Activated T-helper 2 cell treated with anti-CD3 and anti-CD28 coated beads, Interferon-gamma antibody, Interleukin-2, Interleukin-4, amounts not matched to agents 10 μg/mL and 5 μg/mL and 100 μg/mL, durations not matched to agents 14 hours and 24 hours and 36 hours (primary cell): ENCODE results near the gene LTBP1. TPM values are rescaled to one million over a fixed set of nuclear protein-coding genes. Genes with fewer than 3 reads are reported as not detected.

ENCODE experiments used
- DNase-seq: peaks from one replicate; pipeline ENCODE4 v3.0.0; 2021; ENCODE audit warnings: low spot score
- H3K27ac Mint-ChIP-seq: one replicate; pipeline ENCODE4 v1.8.0; 2021; ENCODE audit warnings: mixed read lengths
- H3K27me3 Mint-ChIP-seq: one replicate; pipeline ENCODE4 v1.8.0; 2021; ENCODE audit warnings: low read depth, mixed read lengths
- H3K36me3 Mint-ChIP-seq: one replicate; pipeline ENCODE4 v1.8.0; 2021; ENCODE audit warnings: low read depth, mixed read lengths
- H3K4me1 Mint-ChIP-seq: one replicate; pipeline ENCODE4 v1.8.0; 2021; ENCODE audit warnings: low read depth, mixed read lengths
- H3K4me3 Mint-ChIP-seq: one replicate; pipeline ENCODE4 v1.8.0; 2021; ENCODE audit warnings: low read depth, mild to moderate bottlenecking, moderate library complexity, mixed read lengths
- H3K9me3 Mint-ChIP-seq: one replicate; pipeline ENCODE4 v1.8.0; 2021; ENCODE audit warnings: mixed read lengths
- intact Hi-C: fragments of 100-400 bp; cut with micrococcal nuclease; formaldehyde crosslinking; loops from one replicate; pipeline ENCODE4 v1.15.1; 2023
- total RNA-seq: library from RNA; stranded (reverse); gene quantifications from 2 replicates; pipeline ENCODE4 v1.2.3, GENCODE V29; 2022

Gene LTBP1
- total RNA-seq, 1 donor from 2014 or later, result 0.82 TPM

DNA sequence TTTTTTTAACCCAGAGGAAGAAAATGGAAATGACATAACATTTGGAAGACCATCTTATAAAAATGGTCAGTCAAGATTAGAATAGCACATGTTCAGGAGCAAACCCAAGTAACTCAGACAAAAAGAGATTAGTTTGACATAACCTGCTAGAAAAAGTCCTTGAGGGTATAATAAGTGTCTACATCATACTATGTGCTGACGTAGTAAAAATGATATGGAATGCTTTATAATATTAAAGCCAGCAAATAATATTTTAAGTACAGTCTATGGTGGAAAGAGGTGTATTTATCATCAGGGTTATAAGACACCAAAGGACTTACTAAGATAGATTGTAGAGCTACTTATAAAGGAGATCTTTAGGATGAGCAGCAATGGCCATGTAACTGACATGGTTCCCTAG, 169.0 kb downstream of the LTBP1 start:
- no peak for DNase-seq
- Mint-ChIP-seq H3K36me3 (no peaks in the 10 kb centered on the region), H3K9me3 (no peaks in the 10 kb centered on the region), H3K27ac (no peak overlapping the region), H3K27me3 (peaks cover 15% of the 10 kb centered on the region), H3K4me1 (no peaks in the 10 kb centered on the region), H3K4me3 (no peak overlapping the region)
- intact Hi-C loops, result no loop called here

- no peak for DNase-seq
- H3K9me3 Mint-ChIP-seq, result no peaks in the 10 kb centered on the region
- no peaks in the 10 kb centered on the region for H3K36me3 Mint-ChIP-seq
- H3K27ac Mint-ChIP-seq, result no peak overlapping the region
- intact Hi-C loops, result no loop called here
- H3K27me3 Mint-ChIP-seq, result peaks cover 15% of the 10 kb centered on the region
- no peak overlapping the region for H3K4me3 Mint-ChIP-seq
- H3K4me1 Mint-ChIP-seq, result no peaks in the 10 kb centered on the region
Observed at GRCh38 chr2:33116799-33117198, 170.0 kb downstream of the LTBP1 start.

GRCh38 chr2:33118651-33119050, 171.9 kb downstream of the LTBP1 start:
- H3K4me3 Mint-ChIP-seq, result no peak overlapping the region
- H3K4me1 Mint-ChIP-seq, result no peaks in the 10 kb centered on the region
- H3K27me3 Mint-ChIP-seq, result peaks cover 10% of the 10 kb centered on the region
- DNase-seq, result no peak
- no peak overlapping the region for H3K27ac Mint-ChIP-seq
- no peaks in the 10 kb centered on the region for H3K36me3 Mint-ChIP-seq
- intact Hi-C loops, result no loop called here
- no peaks in the 10 kb centered on the region for H3K9me3 Mint-ChIP-seq

- intact Hi-C loops, result no loop called here
- Mint-ChIP-seq H3K4me1 (peaks cover 4% of the 10 kb centered on the region), H3K27ac (no peak overlapping the region), H3K4me3 (no peak overlapping the region), H3K27me3 (peaks cover 7% of the 10 kb centered on the region), H3K36me3 (no peaks in the 10 kb centered on the region), H3K9me3 (no peaks in the 10 kb centered on the region)
- no peak for DNase-seq
Observed at GRCh38 chr2:33121416-33121815, 174.7 kb downstream of the LTBP1 start.

DNA sequence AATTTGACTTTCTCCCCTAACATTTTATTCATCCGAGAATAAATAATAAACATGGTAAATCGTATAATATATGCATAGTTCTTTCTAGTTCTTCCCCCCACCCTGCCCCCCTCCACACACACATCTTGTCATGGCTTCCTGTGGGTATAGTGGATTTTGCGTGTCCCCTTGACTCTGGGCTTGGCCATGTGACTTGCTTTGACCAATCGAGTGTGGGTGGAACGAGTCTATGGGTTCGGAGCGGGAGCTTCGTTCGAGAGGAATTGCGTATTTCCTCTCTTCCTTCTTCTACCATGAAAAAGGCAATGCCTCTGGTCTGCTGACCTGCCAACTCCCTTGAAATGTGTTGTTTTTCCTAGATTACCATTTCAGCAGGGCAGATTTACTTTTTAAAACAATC, 175.2 kb downstream of the LTBP1 start:
- peaks cover 4% of the 10 kb centered on the region for H3K4me1 Mint-ChIP-seq
- no peak for DNase-seq
- intact Hi-C loops, result no loop called here
- no peaks in the 10 kb centered on the region for H3K9me3 Mint-ChIP-seq
- no peak overlapping the region for H3K4me3 Mint-ChIP-seq
- no peak overlapping the region for H3K27ac Mint-ChIP-seq
- H3K36me3 Mint-ChIP-seq, result no peaks in the 10 kb centered on the region
- peaks cover 5% of the 10 kb centered on the region for H3K27me3 Mint-ChIP-seq

GRCh38 chr2:33122726-33123125, 176.0 kb downstream of the LTBP1 start:
- DNase-seq, result no peak
- intact Hi-C loops, result no loop called here
- Mint-ChIP-seq H3K27me3 (peaks cover 10% of the 10 kb centered on the region), H3K9me3 (no peaks in the 10 kb centered on the region), H3K27ac (no peak overlapping the region), H3K4me3 (no peak overlapping the region), H3K4me1 (peaks cover 4% of the 10 kb centered on the region), H3K36me3 (no peaks in the 10 kb centered on the region)

DNA sequence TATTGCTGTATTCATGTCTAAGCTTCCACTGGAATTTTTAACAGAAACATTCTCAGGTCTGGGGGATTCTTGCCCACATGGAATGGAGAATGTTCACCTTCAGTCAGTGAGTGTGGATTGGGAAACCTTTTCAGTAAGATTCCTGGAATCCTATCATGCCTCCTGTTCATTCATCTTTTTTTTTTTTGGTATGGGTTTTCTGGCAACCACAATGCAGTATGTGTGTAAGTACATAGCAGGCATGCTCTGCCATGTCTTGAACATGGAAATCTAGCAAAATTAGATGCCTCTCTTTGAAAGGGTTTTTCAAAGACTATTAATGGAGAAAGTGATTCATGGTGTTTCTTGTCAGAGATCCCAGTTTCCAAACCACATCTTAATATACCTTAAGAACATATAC, 176.5 kb downstream of the LTBP1 start:
- peaks cover 4% of the 10 kb centered on the region for H3K4me1 Mint-ChIP-seq
- no peak overlapping the region for H3K27ac Mint-ChIP-seq
- H3K36me3 Mint-ChIP-seq, result no peaks in the 10 kb centered on the region
- H3K4me3 Mint-ChIP-seq, result no peak overlapping the region
- no peak for DNase-seq
- intact Hi-C loops, result no loop called here
- peaks cover 12% of the 10 kb centered on the region for H3K27me3 Mint-ChIP-seq
- no peaks in the 10 kb centered on the region for H3K9me3 Mint-ChIP-seq

DNA sequence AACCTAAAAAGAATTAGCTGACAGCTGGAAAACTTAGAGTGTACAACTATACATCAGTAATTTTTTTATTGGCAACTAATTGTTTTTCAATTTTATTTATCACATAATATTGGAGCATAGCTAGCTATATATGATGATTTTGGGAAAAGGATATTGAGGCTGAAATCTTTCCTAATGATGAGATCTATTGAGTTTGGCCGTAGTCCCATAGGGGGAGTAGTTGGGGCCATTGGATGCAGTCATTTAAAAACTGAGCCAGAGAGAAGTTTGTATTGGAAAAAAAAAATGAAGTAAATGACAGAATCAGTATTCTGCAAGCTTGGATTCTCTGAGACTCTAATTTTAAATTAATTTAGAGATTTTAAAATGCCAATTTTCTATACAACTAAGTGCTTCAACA, 179.8 kb downstream of the LTBP1 start:
- no peak overlapping the region for H3K27ac Mint-ChIP-seq

GRCh38 chr2:33126958-33127357, 180.2 kb downstream of the LTBP1 start:
- Mint-ChIP-seq H3K4me3 (no peak overlapping the region), H3K27ac (no peak overlapping the region), H3K9me3 (no peaks in the 10 kb centered on the region), H3K36me3 (no peaks in the 10 kb centered on the region), H3K4me1 (peaks cover 4% of the 10 kb centered on the region), H3K27me3 (peaks cover 21% of the 10 kb centered on the region)
- intact Hi-C loops, result no loop called here
- no peak for DNase-seq

More for the DNA sequence above, 179.8 kb downstream of the LTBP1 start:
- Mint-ChIP-seq H3K4me3 (no peak overlapping the region), H3K36me3 (no peaks in the 10 kb centered on the region), H3K9me3 (no peaks in the 10 kb centered on the region), H3K27me3 (peaks cover 18% of the 10 kb centered on the region), H3K4me1 (peaks cover 4% of the 10 kb centered on the region)
- DNase-seq, result no peak
- intact Hi-C loops, result no loop called here

DNA sequence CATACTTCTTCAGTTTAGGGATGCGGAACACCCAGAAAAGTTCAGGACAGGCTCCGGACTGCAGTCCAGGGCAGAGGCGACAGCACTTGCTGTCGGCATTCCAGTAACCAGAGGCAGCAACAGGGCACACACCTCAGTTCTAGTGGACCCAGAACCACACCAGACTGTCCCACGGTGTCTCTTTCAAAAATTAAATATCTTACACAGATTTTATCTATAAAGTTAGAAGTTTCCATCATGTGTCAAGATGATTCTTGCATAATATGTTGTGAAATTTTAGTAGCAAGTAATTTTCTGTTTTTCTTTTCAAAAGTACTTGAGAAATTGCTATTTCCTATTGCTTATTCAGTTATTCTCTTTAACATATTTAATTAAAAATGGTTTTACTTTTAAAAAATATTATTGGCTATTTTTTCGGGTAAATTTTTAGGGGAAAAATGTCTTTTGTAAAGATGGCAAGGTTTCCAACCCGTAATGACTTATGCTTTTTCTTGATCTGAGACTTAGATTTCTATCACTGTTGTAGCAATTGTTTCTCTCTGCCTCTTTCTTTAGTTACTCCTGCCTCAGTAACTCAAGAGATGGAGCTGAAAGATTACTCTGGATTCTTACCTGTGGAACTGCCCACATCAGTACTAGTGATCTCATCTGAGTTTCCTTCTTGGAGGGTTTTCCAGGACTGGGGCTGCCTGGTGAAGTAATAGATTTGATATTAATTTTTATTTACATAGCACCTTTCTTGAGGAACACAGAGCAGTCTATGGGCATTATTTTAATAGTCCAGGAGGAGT, 182.7 kb downstream of the LTBP1 start:
- DNase-seq, result no peak
- Mint-ChIP-seq H3K4me3 (no peak overlapping the region), H3K36me3 (no peaks in the 10 kb centered on the region), H3K27ac (no peak overlapping the region), H3K4me1 (peaks cover 4% of the 10 kb centered on the region), H3K27me3 (peaks cover 26% of the 10 kb centered on the region), H3K9me3 (no peaks in the 10 kb centered on the region)
- intact Hi-C loops, result no loop called here

DNA sequence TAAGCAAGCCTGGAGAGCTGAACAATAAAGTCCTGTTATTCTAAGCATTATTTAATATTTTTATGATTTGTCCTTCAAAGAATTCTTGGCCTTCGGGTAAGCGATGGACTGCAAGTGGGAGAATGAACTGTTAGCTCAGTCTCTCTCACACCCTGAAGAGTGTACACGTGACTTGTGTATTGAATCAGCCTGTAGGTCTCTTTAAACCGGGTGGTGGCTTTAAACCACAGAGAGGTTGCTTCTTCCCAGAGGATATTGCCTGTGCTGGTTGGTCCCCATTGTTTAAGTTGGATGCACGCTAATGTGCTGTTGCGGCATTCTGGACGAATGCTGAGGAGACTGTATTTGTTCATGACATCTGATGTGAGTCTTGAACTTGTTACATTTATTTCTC, 183.3 kb downstream of the LTBP1 start:
- H3K4me1 Mint-ChIP-seq, result no peaks in the 10 kb centered on the region
- no peak overlapping the region for H3K4me3 Mint-ChIP-seq
- no peaks in the 10 kb centered on the region for H3K36me3 Mint-ChIP-seq
- H3K9me3 Mint-ChIP-seq, result no peaks in the 10 kb centered on the region
- H3K27ac Mint-ChIP-seq, result no peak overlapping the region
- intact Hi-C loops, result no loop called here
- peaks cover 29% of the 10 kb centered on the region for H3K27me3 Mint-ChIP-seq
- DNase-seq, result no peak

DNA sequence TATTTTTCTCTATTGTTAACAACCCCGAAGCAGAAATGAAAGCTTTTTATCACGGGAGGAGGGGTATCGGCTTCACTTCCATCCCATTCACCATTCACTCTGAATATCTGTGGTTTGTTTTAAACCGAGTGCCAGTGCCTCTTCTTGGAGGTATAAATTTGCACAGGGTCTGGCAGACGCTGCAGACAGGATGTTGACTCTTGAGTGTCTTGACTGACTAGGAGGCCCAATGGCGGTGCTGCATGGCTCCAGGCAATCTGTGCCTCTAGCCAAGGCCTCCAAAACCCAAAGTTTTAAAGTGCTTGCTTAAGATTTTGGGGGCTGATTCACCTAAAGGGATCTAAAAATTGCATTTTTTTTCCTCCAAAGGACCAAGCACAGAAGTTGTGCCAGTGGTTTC, 183.8 kb downstream of the LTBP1 start:
- H3K4me3 Mint-ChIP-seq, result no peak overlapping the region
- intact Hi-C loops, result no loop called here
- H3K27me3 Mint-ChIP-seq, result peaks cover 27% of the 10 kb centered on the region
- H3K36me3 Mint-ChIP-seq, result no peaks in the 10 kb centered on the region
- no peaks in the 10 kb centered on the region for H3K4me1 Mint-ChIP-seq
- no peaks in the 10 kb centered on the region for H3K9me3 Mint-ChIP-seq
- DNase-seq, result no peak
- H3K27ac Mint-ChIP-seq, result no peak overlapping the region

- no peak overlapping the region for H3K27ac Mint-ChIP-seq
- H3K27me3 Mint-ChIP-seq, result peaks cover 27% of the 10 kb centered on the region
- no peaks in the 10 kb centered on the region for H3K4me1 Mint-ChIP-seq
- intact Hi-C loops, result no loop called here
- DNase-seq, result no peak
- no peaks in the 10 kb centered on the region for H3K9me3 Mint-ChIP-seq
- no peaks in the 10 kb centered on the region for H3K36me3 Mint-ChIP-seq
- no peak overlapping the region for H3K4me3 Mint-ChIP-seq
Observed at GRCh38 chr2:33131111-33131510, 184.4 kb downstream of the LTBP1 start.

DNA sequence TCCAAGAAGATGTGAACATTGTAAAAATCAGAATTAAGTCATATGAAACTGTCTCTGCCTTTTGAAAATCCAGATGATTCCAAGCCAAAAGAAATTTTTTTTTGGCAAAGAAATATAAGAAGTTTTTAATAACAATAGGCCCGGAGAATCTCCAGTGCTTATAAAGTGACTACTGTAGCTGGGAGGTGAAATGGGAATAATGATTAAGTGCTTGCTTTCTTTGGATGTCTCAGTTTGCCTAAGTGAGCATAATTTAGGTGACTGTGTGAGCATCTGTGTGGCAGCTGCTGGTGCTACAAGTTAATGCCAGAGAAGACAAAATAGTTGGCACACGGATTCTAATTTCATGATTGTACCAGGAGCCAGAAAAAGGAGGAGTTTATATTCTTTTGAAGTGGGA, 185.0 kb downstream of the LTBP1 start:
- DNase-seq, result no peak
- peaks cover 25% of the 10 kb centered on the region for H3K27me3 Mint-ChIP-seq
- H3K4me3 Mint-ChIP-seq, result no peak overlapping the region
- H3K27ac Mint-ChIP-seq, result no peak overlapping the region
- H3K36me3 Mint-ChIP-seq, result no peaks in the 10 kb centered on the region
- intact Hi-C loops, result no loop called here
- H3K9me3 Mint-ChIP-seq, result no peaks in the 10 kb centered on the region
- H3K4me1 Mint-ChIP-seq, result peaks cover 3% of the 10 kb centered on the region
